Gastrocnemius medialis (tissue), 4 donors: ENCODE measurements around the gene CSF2RB.

ENCODE experiments used
- POLR2A ChIP-seq, 2 donors: fragments of 450-650 bp; IDR thresholded peaks; one replicate each; pipeline ENCODE4 v1.6.1; 2017; ENCODE audit warnings: antibody characterized with exemption in 2 of 2, mild to moderate bottlenecking in 2 of 2, moderate library complexity in 2 of 2
- TF ChIP-seq, protein P1 (sequence below), 5 experiments: fragments of 450-650 bp in 3 of 5; fragments of 200-600 bp in 2 of 5; sonication (generic) in 2 of 5; IDR thresholded peaks in 4 of 5; conservative IDR thresholded peaks in 1 of 5; 1 replicate in 4 of 5; 2 replicates in 1 of 5; pipeline ENCODE4 v1.5.1; 2016 to 2019; ENCODE audit warnings: antibody characterized with exemption in 5 of 5, mild to moderate bottlenecking in 3 of 5, moderate library complexity in 3 of 5

DNA sequence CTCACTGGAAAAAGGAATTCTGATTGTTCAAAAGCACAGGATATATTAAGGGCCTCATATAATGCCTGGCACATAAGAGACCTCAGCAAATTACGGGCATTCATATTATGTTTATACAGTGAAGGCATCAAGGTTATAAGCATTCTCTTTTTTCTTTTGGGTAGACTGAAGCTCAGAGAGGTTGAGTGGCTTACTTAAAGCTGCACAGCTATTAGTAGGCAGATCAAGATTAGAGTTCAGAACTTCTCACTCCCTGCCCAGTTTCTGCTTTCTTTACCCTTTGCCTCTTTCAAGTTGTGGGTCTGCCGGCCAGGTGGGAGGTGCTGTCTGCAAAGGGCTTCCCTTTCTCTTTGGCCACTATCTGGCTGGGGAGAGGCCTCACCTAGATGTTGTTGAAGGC lies 18.0 kb downstream of the CSF2RB start:
- TF ChIP-seq, protein P1, sequence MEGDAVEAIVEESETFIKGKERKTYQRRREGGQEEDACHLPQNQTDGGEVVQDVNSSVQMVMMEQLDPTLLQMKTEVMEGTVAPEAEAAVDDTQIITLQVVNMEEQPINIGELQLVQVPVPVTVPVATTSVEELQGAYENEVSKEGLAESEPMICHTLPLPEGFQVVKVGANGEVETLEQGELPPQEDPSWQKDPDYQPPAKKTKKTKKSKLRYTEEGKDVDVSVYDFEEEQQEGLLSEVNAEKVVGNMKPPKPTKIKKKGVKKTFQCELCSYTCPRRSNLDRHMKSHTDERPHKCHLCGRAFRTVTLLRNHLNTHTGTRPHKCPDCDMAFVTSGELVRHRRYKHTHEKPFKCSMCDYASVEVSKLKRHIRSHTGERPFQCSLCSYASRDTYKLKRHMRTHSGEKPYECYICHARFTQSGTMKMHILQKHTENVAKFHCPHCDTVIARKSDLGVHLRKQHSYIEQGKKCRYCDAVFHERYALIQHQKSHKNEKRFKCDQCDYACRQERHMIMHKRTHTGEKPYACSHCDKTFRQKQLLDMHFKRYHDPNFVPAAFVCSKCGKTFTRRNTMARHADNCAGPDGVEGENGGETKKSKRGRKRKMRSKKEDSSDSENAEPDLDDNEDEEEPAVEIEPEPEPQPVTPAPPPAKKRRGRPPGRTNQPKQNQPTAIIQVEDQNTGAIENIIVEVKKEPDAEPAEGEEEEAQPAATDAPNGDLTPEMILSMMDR (IDR thresholded peaks at IDR 0.05 in 4 of 5, conservative IDR thresholded peaks at IDR 0.05 in 1 of 5): no peak
- TF ChIP-seq POLR2A (IDR thresholded peaks at IDR 0.05): no peak
